A549 (cell line): ENCODE measurements around the gene CTNNA1. TPM values are rescaled to one million over a fixed set of nuclear protein-coding genes. Genes with fewer than 3 reads are reported as not detected.

Source experiments
- ATAC-seq, 2 experiments: fragments of 200-7000 bp in 1 of 2; fragments of >200 bp in 1 of 2; cut with Nextera tagmentation in 1 of 2; cut with Tn5 transposase in 1 of 2; 3 replicates each; pipeline versions ENCODE4 v1.8.0 to v1.9.1; 2018 to 2020; ENCODE audit warnings: mild to moderate bottlenecking in 1 of 2, moderate library complexity in 1 of 2
- CTCF ChIA-PET: fragments of 300-600 bp; sonication (Branson Sonifier 250); formaldehyde crosslinking; extraction: SDS; loops from one replicate; lab custom pipeline; 2021; ENCODE audit warnings: antibody characterized with exemption, inconsistent platforms; lab: Yijun Ruan, JAX
- POLR2A ChIA-PET: fragments of 350-600 bp; formaldehyde crosslinking; extraction: SDS; loops from one replicate; lab custom pipeline; 2021; ENCODE audit warnings: antibody characterized with exemption, inconsistent platforms; lab: Yijun Ruan, JAX
- DNase-seq, 2 experiments: peaks; one replicate each; pipeline versions ENCODE4 v3.0.0 to v3.0.0-alpha.2; 2011 to 2016; ENCODE audit warnings: low read depth in 1 of 2, low spot score in 1 of 2
- FAIRE-seq: peaks from 2 replicates; lab custom pipeline; 2011; peaks lifted over from hg19 to GRCh38; lab: Jason Lieb, UNC
- H3K27ac ChIP-seq, 2 experiments: fragments of >200 bp; sonication (Bioruptor Twin); formaldehyde crosslinking; 3 replicates each; pipeline ENCODE4 v1.5.1; 2016 to 2017
- H3K4me1 ChIP-seq: fragments of >200 bp; sonication (Bioruptor Twin); formaldehyde crosslinking; 3 replicates; pipeline ENCODE4 v1.6.1; 2016
- H3K4me2 ChIP-seq: fragments of >200 bp; sonication (Bioruptor Twin); formaldehyde crosslinking; 3 replicates; pipeline ENCODE4 v1.6.1; 2016
- H3K4me3 ChIP-seq: fragments of >200 bp; sonication (Bioruptor Twin); formaldehyde crosslinking; 3 replicates; pipeline ENCODE4 v1.5.1; 2016
- H3K9me3 ChIP-seq: fragments of >200 bp; sonication (Bioruptor Twin); formaldehyde crosslinking; 3 replicates; pipeline ENCODE4 v1.6.1; 2016
- ATOH8 ChIP-seq: fragments of 250-450 bp; sonication (Bioruptor Pico); IDR thresholded peaks from 2 replicates; pipeline ENCODE4 v1.5.0; 2020; ENCODE audit warnings: low read depth, mild to moderate bottlenecking, moderate library complexity
- BHLHE40 ChIP-seq: IDR thresholded peaks from 2 replicates; pipeline ENCODE4 v1.6.1; 2012; ENCODE audit warnings: low read depth, low read length, inconsistent platforms
- CEBPB ChIP-seq, 2 experiments: fragments of >200 bp in 1 of 2; sonication (Bioruptor Twin) in 1 of 2; formaldehyde crosslinking in 1 of 2; IDR thresholded peaks; 2 replicates each; pipeline ENCODE4 v1.6.1; 2012 to 2016
- CTCF ChIP-seq: fragments of >200 bp; sonication (Bioruptor Twin); formaldehyde crosslinking; IDR thresholded peaks from 3 replicates; pipeline ENCODE4 v1.5.1; 2016
- EHMT2 ChIP-seq: fragments of 200-600 bp; sonication (generic); IDR thresholded peaks from 2 replicates; pipeline ENCODE4 v1.6.1; 2016; ENCODE audit warnings: antibody characterized with exemption, low read depth, mild to moderate bottlenecking, moderate library complexity
- ELK1 ChIP-seq: fragments of 150-350 bp; IDR thresholded peaks from 2 replicates; pipeline ENCODE4 v1.6.1; 2014; ENCODE audit warnings: low read depth, mild to moderate bottlenecking, low read length
- ESRRA ChIP-seq: fragments of 150-350 bp; IDR thresholded peaks from 2 replicates; pipeline ENCODE4 v1.6.1; 2014; ENCODE audit warnings: mild to moderate bottlenecking, low read length, borderline replicate concordance
- HOXB13 ChIP-seq: fragments of 250-450 bp; sonication (Bioruptor Pico); IDR thresholded peaks from 2 replicates; pipeline ENCODE4 v1.5.0; 2020; ENCODE audit warnings: low read depth, mild to moderate bottlenecking, moderate library complexity
- KDM5A ChIP-seq: fragments of 200-600 bp; sonication (generic); IDR thresholded peaks from 2 replicates; pipeline ENCODE4 v1.6.1; 2016; ENCODE audit warnings: antibody characterized with exemption, mild to moderate bottlenecking
- NFE2L2 ChIP-seq: fragments of 150-350 bp; conservative IDR thresholded peaks from 2 replicates; pipeline ENCODE4 v1.6.1; 2014; ENCODE audit warnings: low read length
- POLR2A ChIP-seq: IDR thresholded peaks from 2 replicates; pipeline ENCODE4 v1.6.1; 2012; ENCODE audit warnings: mild to moderate bottlenecking, low read length
- POLR2AphosphoS2 ChIP-seq: conservative IDR thresholded peaks from 2 replicates; pipeline ENCODE4 v1.6.1; 2012; ENCODE audit warnings: low read length, improper control_type of control experiment, inconsistent platforms
- RCOR1 ChIP-seq: fragments of 150-350 bp; IDR thresholded peaks from 2 replicates; pipeline ENCODE4 v1.6.1; 2014; ENCODE audit warnings: antibody characterized with exemption, low read length, low read depth
- REST ChIP-seq: fragments of 200-600 bp; sonication (generic); IDR thresholded peaks from 2 replicates; pipeline ENCODE4 v1.6.1; 2016; ENCODE audit warnings: antibody characterized with exemption, mild to moderate bottlenecking, moderate library complexity
- SREBF2 ChIP-seq: fragments of 450-650 bp; IDR thresholded peaks from 2 replicates; pipeline ENCODE4 v1.6.1; 2014; ENCODE audit warnings: mild to moderate bottlenecking, moderate library complexity
- TFCP2L1 ChIP-seq: fragments of 250-450 bp; sonication (Bioruptor Pico); IDR thresholded peaks from 2 replicates; pipeline ENCODE4 v1.5.0; 2021; ENCODE audit warnings: mild to moderate bottlenecking
- TP53 ChIP-seq: fragments of 250-450 bp; sonication (Bioruptor Pico); IDR thresholded peaks from 2 replicates; pipeline ENCODE4 v1.5.0; 2021; ENCODE audit warnings: mild to moderate bottlenecking, moderate library complexity
- ZC3H11A ChIP-seq: fragments of 450-650 bp; IDR thresholded peaks from 2 replicates; pipeline ENCODE4 v1.6.1; 2014; ENCODE audit warnings: antibody characterized with exemption, mild to moderate bottlenecking
- WGBS: methylation state at CpG from one replicate; pipeline ENCODE4 v1.1.6; 2017; ENCODE audit errors: missing lambda C conversion rate; 5-methylcytosine and 5-hydroxymethylcytosine counted together
- polyA plus RNA-seq, 4 experiments: library from polyadenylated mRNA; depleted of rRNA in 3 of 4; stranded (reverse); fragments of >200 nt; fragmentation: RNase III in 1 of 4; extraction: RNeasy Plus Mini Kit Qiagen cat#74134 plus additional on column Dnase treatment in 1 of 4; gene quantifications; 2 replicates in 3 of 4; 3 replicates in 1 of 4; pipeline ENCODE4 v1.2.3, GENCODE V29; 2011 to 2017

Gene CTNNA1
- polyA plus RNA-seq, 2 of the 4 experiments (the other 2 are of a cell fraction): 154 to 184 TPM

GRCh38 chr5:138874241-138874640 is 121.0 kb downstream of the CTNNA1 start:
- ATAC-seq: no peak
- WGBS: 86% methylated on average over 6 of the region's 6 CpGs
- ChIA-PET POLR2A (no interaction called here), CTCF (interaction anchor here (1.0 to 1.4 kb wide), 6 partner anchors 10 to 34 kb away, joined by 3 to 4 read pairs (median 3); no protein-coding TSS in a partner anchor)
- no peak for TF ChIP-seq KDM5A
- TF ChIP-seq RCOR1: no peak
- TF ChIP-seq SREBF2: no peak
- TF ChIP-seq ELK1: no peak
- TF ChIP-seq HOXB13: no peak
- no peak overlapping the region for H3K4me3 ChIP-seq
- H3K4me2 ChIP-seq: no peak overlapping the region
- no peak overlapping the region for H3K27ac ChIP-seq
- FAIRE-seq: no peak
- DNase-seq: no peak
- H3K4me1 ChIP-seq: peaks cover 26% of the 10 kb centered on the region
- H3K9me3 ChIP-seq: no peaks in the 10 kb centered on the region

- TF ChIP-seq TFCP2L1 (CRISPR knock-in tag) (no peak), ZC3H11A (no peak), CTCF (no peak), CEBPB (IDR thresholded peaks at IDR 0.05) (no peak), NFE2L2 (no peak), ESRRA (no peak), ATOH8 (CRISPR knock-in tag) (no peak), REST (no peak), POLR2A (no peak), TP53 (CRISPR knock-in tag) (no peak), EHMT2 (no peak), POLR2AphosphoS2 (no peak), BHLHE40 (no peak)
- no peak for FAIRE-seq
- no peak for ATAC-seq
- Histone ChIP-seq H3K27ac (no peak within 1 kb of the TSS), H3K4me2 (no peak within 1 kb of the TSS), H3K9me3 (no peaks in the 10 kb centered on the region), H3K4me1 (peaks cover 19% of the 10 kb centered on the region), H3K4me3 (no peak within 1 kb of the TSS)
- no peak for DNase-seq
- 90% methylated on average over 18 of the region's 18 CpGs for WGBS
- ChIA-PET CTCF (interaction anchor here (1.0 to 1.4 kb wide), 5 partner anchors 9 to 49 kb away, joined by 3 to 4 read pairs (median 3); no protein-coding TSS in a partner anchor), POLR2A (no interaction called here)
Observed at GRCh38 chr5:138874771-138875551, 121.7 kb downstream of the CTNNA1 start, which contains the start of gene LRRTM2. Gene LRRTM2, minus strand, starts transcription at chr5:138875335. Its CDS starts 424 bp downstream, at chr5:138874911.
